Pancreas (tissue), 10 donors: ENCODE data around the gene MGAT4B. TPM values are rescaled to one million over a fixed set of nuclear protein-coding genes. Genes with fewer than 3 reads are reported as not detected.

ENCODE experiments used
- ATAC-seq, 4 donors: fragments of 200-7000 bp; cut with Tn5 transposase; one replicate each; pipeline versions ENCODE4 v1.8.0 to v1.9.1; 2020; ENCODE audit warnings: mild to moderate bottlenecking in 4 of 4, moderate library complexity in 4 of 4
- DNase-seq, 6 donors: peaks; one replicate each; pipeline ENCODE4 v3.0.0-alpha.2; 2020
- FAIRE-seq: peaks from 2 replicates; lab custom pipeline; 2012; peaks lifted over from hg19 to GRCh38; lab: Jason Lieb, UNC
- H3K27ac ChIP-seq, 4 donors: fragments of 200-600 bp; sonication (generic); 1 replicate in 3 of 4; 2 replicates in 1 of 4; pipeline versions ENCODE4 v1.5.0 to v1.8.0; 2020
- H3K27me3 ChIP-seq, 4 donors: fragments of 200-600 bp; one replicate each; pipeline ENCODE4 v1.8.0; 2021
- H3K36me3 ChIP-seq, 3 donors: fragments of 200-600 bp; sonication (generic) in 1 of 3; one replicate each; pipeline versions ENCODE4 v1.5.0 to v1.8.0; 2020 to 2021
- H3K4me1 ChIP-seq, 3 donors: fragments of 200-600 bp; one replicate each; pipeline ENCODE4 v1.8.0; 2021
- H3K4me3 ChIP-seq, 4 donors: fragments of 200-600 bp; sonication (generic) in 2 of 4; one replicate each; pipeline versions ENCODE4 v1.5.0 to v1.8.0; 2020 to 2021
- H3K9me3 ChIP-seq, 4 donors: fragments of 200-600 bp; one replicate each; pipeline ENCODE4 v1.8.0; 2021
- CTCF ChIP-seq, 4 donors: fragments of 200-600 bp; sonication (generic) in 3 of 4; IDR thresholded peaks; one replicate each; pipeline versions ENCODE4 v1.5.0 to v1.8.0; 2021; ENCODE audit warnings: antibody characterized with exemption in 4 of 4
- WGBS, 2 donors: extraction: QIAGEN DNeasy Blood & Tissue Kit; methylation state at CpG; one replicate each; pipeline ENCODE4 v1.1.7; 2013; 5-methylcytosine and 5-hydroxymethylcytosine counted together
- intact Hi-C, 3 donors: fragments of 100-400 bp; cut with DNase I; formaldehyde crosslinking; loops; one replicate each; pipeline versions ENCODE4 v1.11.1 to v1.14.2; 2022
- polyA plus RNA-seq, 2 donors: library from polyadenylated mRNA; stranded (reverse); fragments of 200-250 nt; gene quantifications; one replicate each; pipeline ENCODE4 v1.2.3, GENCODE V29; 2013
- total RNA-seq, 6 donors: library from RNA; stranded (reverse); fragmentation: NEBNext Ultra II Directional in 4 of 6; extraction: Animal tissue kit (Norgen Biotek cat#: 25700) in 4 of 6; gene quantifications; one replicate each; pipeline versions ENCODE4 v1.2.1 to v1.2.4, GENCODE V29; 2021 to 2023
- donor health status: healthy with polysubstance abuse.
- donor health status: DM: no; HTN: no; CAD: no; lungs with moderate emphysema.
- donor health status: DM: no; HTN: no; CAD: no.
- donor health status: control.
- donor health status: control.
- donor health status: Bipolar disorder and iron deficiency.
- donor health status: DM: yes; HTN: yes; CAD: no.
- donor health status: DM: no; HTN: no; CAD: no.
- donor health status: DM: no; HTN: no; CAD: no.
- donor health status: DM: yes; HTN: yes; CAD: no.

MGAT4B gene
- total and polyA plus RNA-seq, 8 donors = 33.7 to 97.5 (median 52.7) TPM

GRCh38 chr5:179762781-179763176, 43.9 kb downstream of the MGAT4B start:
- WGBS, 2 donors = 14 to 15% methylated on average over 3 of the region's 3 CpGs
- Histone ChIP-seq H3K27ac (peak overlapping the region in 1 of 4 donors; percentile 49), H3K4me3 (no peak overlapping the region), H3K4me1 (peaks cover 13 to 22% (median 16%) of the 10 kb centered on the region in 3 donors), H3K27me3 (no peaks in the 10 kb centered on the region), H3K9me3 (no peaks in the 10 kb centered on the region), H3K36me3 (peaks cover 0 to 16% (median 11%) of the 10 kb centered on the region in 3 donors)
- DNase-seq (no peak), ATAC-seq (peak in 3 of 4 donors; percentile 2 to 6 (median 4)), FAIRE-seq (no peak)
- TF ChIP-seq CTCF (IDR thresholded peaks at IDR 0.05) = no peak
- intact Hi-C loops = no loop called here

GRCh38 chr5:179762079-179762780, 44.4 kb downstream of the MGAT4B start:
- ATAC-seq = peak; percentile 30 to 50 (median 42)
- Histone ChIP-seq H3K27ac (no peak overlapping the region), H3K9me3 (no peaks in the 10 kb centered on the region), H3K4me1 (peaks cover 13 to 26% (median 16%) of the 10 kb centered on the region in 3 donors), H3K27me3 (no peaks in the 10 kb centered on the region), H3K4me3 (no peak overlapping the region), H3K36me3 (peaks cover 0 to 16% (median 11%) of the 10 kb centered on the region in 3 donors)
- intact Hi-C loops = no loop called here
- WGBS, 2 donors = 31 to 32% methylated on average over 10 of the region's 10 CpGs
- TF ChIP-seq CTCF (IDR thresholded peaks at IDR 0.05) = no peak
- DNase-seq = no peak
- FAIRE-seq = no peak

GRCh38 chr5:179759581-179760551, 46.8 kb downstream of the MGAT4B start:
- ATAC-seq = no peak
- H3K36me3 ChIP-seq = no peaks in the 10 kb centered on the region
- H3K4me1 ChIP-seq = peaks cover 14 to 32% (median 23%) of the 10 kb centered on the region in 3 donors
- intact Hi-C loops = no loop called here
- H3K4me3 ChIP-seq = no peak overlapping the region
- no peak overlapping the region for H3K27ac ChIP-seq
- H3K27me3 ChIP-seq = no peaks in the 10 kb centered on the region
- WGBS, 2 donors = 88 to 89% methylated on average over 9 of the region's 9 CpGs
- DNase-seq = no peak
- no peak for TF ChIP-seq CTCF (IDR thresholded peaks at IDR 0.05)
- no peak for FAIRE-seq
- H3K9me3 ChIP-seq = no peaks in the 10 kb centered on the region

GRCh38 chr5:179758955-179759354, 47.7 kb downstream of the MGAT4B start:
- FAIRE-seq (no peak), DNase-seq (no peak), ATAC-seq (no peak)
- no peak overlapping the region for H3K4me3 ChIP-seq
- no peaks in the 10 kb centered on the region for H3K27me3 ChIP-seq
- TF ChIP-seq CTCF (IDR thresholded peaks at IDR 0.05) = no peak
- intact Hi-C loops = no loop called here
- H3K4me1 ChIP-seq = peaks cover 23 to 41% (median 30%) of the 10 kb centered on the region in 3 donors
- 80 to 83% methylated on average over 8 of the region's 8 CpGs for WGBS, 2 donors
- no peaks in the 10 kb centered on the region for H3K36me3 ChIP-seq
- no peak overlapping the region for H3K27ac ChIP-seq
- no peaks in the 10 kb centered on the region for H3K9me3 ChIP-seq
